ENCODE results near the gene CSTF1.
"Not testable (repeated sequence)": the region's sequence is repeated elsewhere in the genome, so short reads cannot be mapped to it uniquely, and the experiment has no call there.

- TF ChIP-seq CTCF (conservative IDR thresholded peaks at IDR 0.05; ENCODE audit: low read depth, low read length); MXI1 (IDR thresholded peaks at IDR 0.05; ENCODE audit: borderline replicate concordance, low read depth, low read length); POLR2A (IDR thresholded peaks at IDR 0.05; ENCODE audit: low read depth, low read length); CHD1 (IDR thresholded peaks at IDR 0.05; ENCODE audit: low read depth, low read length); RFX5 (IDR thresholded peaks at IDR 0.05; ENCODE audit: low read depth, low read length); FOS (IDR thresholded peaks at IDR 0.05; ENCODE audit: low read depth, low read length); MAZ (IDR thresholded peaks at IDR 0.05; ENCODE audit: borderline replicate concordance, low read depth, low read length); SMC3 (IDR thresholded peaks at IDR 0.05; ENCODE audit: low read depth, low read length); RCOR1 (IDR thresholded peaks at IDR 0.05; ENCODE audit: insufficient replicate concordance, low read length); NFE2L2 (IDR thresholded peaks at IDR 0.05; ENCODE audit: low read depth, low read length): not testable (repeated sequence)
- TF ChIP-seq, protein P1, sequence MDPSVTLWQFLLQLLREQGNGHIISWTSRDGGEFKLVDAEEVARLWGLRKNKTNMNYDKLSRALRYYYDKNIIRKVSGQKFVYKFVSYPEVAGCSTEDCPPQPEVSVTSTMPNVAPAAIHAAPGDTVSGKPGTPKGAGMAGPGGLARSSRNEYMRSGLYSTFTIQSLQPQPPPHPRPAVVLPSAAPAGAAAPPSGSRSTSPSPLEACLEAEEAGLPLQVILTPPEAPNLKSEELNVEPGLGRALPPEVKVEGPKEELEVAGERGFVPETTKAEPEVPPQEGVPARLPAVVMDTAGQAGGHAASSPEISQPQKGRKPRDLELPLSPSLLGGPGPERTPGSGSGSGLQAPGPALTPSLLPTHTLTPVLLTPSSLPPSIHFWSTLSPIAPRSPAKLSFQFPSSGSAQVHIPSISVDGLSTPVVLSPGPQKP (IDR thresholded peaks at IDR 0.05; ENCODE audit: borderline replicate concordance, low read depth, low read length) = not testable (repeated sequence)
- TF ChIP-seq, protein P2, sequence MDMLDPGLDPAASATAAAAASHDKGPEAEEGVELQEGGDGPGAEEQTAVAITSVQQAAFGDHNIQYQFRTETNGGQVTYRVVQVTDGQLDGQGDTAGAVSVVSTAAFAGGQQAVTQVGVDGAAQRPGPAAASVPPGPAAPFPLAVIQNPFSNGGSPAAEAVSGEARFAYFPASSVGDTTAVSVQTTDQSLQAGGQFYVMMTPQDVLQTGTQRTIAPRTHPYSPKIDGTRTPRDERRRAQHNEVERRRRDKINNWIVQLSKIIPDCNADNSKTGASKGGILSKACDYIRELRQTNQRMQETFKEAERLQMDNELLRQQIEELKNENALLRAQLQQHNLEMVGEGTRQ (IDR thresholded peaks at IDR 0.05; ENCODE audit: low read depth, low read length) = not testable (repeated sequence)
These were observed 12.9 kb downstream of the CSTF1 start for GRCh38 chr20:56405356-56405755.
